WTC11 (cell line): ENCODE data around the gene AKR1E2.

Experiments used
- CREM ChIP-seq: sonication (generic); formaldehyde crosslinking; IDR thresholded peaks from 2 replicates; pipeline ENCODE4 v1.8.1; 2022; ENCODE audit warnings: mild to moderate bottlenecking, missing genetic modification reagents, moderate library complexity
- CTCF ChIP-seq: fragments of 200-600 bp; IDR thresholded peaks from 2 replicates; pipeline ENCODE4 v1.8.0; 2022; ENCODE audit warnings: antibody characterized with exemption
- ESRRA ChIP-seq: sonication (generic); formaldehyde crosslinking; IDR thresholded peaks from 2 replicates; pipeline ENCODE4 v1.8.1; 2022; ENCODE audit warnings: mild to moderate bottlenecking, missing genetic modification reagents, borderline replicate concordance
- FOXP4 ChIP-seq: sonication (generic); formaldehyde crosslinking; IDR thresholded peaks from 2 replicates; pipeline ENCODE4 v1.8.0; 2022; ENCODE audit warnings: mild to moderate bottlenecking, missing genetic modification reagents
- JUN ChIP-seq: sonication (generic); formaldehyde crosslinking; IDR thresholded peaks from 2 replicates; pipeline ENCODE4 v1.8.0; 2023; ENCODE audit warnings: mild to moderate bottlenecking, missing genetic modification reagents
- MXD4 ChIP-seq: fragments of 250-450 bp; sonication (Bioruptor Pico); IDR thresholded peaks from 2 replicates; pipeline ENCODE4 v1.8.0; 2021; ENCODE audit warnings: mild to moderate bottlenecking, moderate library complexity, borderline replicate concordance
- TCF7 ChIP-seq: sonication (generic); formaldehyde crosslinking; IDR thresholded peaks from 2 replicates; pipeline ENCODE4 v1.8.0; 2022; ENCODE audit warnings: mild to moderate bottlenecking, low read depth, missing genetic modification reagents, moderate library complexity
- TEAD4 ChIP-seq: sonication (generic); formaldehyde crosslinking; IDR thresholded peaks from 2 replicates; pipeline ENCODE4 v1.8.0; 2022; ENCODE audit warnings: mild to moderate bottlenecking, missing genetic modification reagents
- ZNF138 ChIP-seq: sonication (generic); formaldehyde crosslinking; conservative IDR thresholded peaks from 2 replicates; pipeline ENCODE4 v1.8.1; 2022; ENCODE audit warnings: mild to moderate bottlenecking, moderate library complexity, missing genetic modification reagents
- ZNF219 ChIP-seq: sonication (generic); formaldehyde crosslinking; IDR thresholded peaks from 2 replicates; pipeline ENCODE4 v1.8.0; 2023; ENCODE audit warnings: missing genetic modification reagents, mild to moderate bottlenecking, borderline replicate concordance
- ZNF263 ChIP-seq: sonication (generic); formaldehyde crosslinking; IDR thresholded peaks from 2 replicates; pipeline ENCODE4 v1.8.1; 2022; ENCODE audit warnings: low read depth, mild to moderate bottlenecking, moderate library complexity, missing genetic modification reagents
- TF ChIP-seq, protein P1 (sequence below): sonication (generic); formaldehyde crosslinking; IDR thresholded peaks from 2 replicates; pipeline ENCODE4 v1.8.1; 2023; ENCODE audit warnings: mild to moderate bottlenecking, moderate library complexity, missing genetic modification reagents

DNA sequence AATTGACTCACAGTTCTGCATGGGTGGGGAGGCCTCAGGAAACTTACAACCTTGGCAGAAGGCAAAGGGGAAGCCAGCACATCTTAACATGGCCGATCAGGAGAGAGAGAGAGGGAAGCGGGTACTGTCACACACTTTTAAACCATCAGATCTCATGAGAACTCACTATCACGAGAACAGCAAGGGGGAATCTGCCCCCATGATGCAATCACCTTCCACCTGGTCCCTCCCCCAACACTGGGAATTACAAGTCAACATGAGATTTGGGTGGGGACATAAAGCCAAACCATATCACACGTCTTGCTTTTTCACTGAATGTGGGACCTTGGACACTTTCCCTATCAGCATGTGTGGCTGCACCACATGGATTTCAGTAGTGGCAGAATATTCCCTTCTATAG lies 9.0 kb upstream of the AKR1E2 start:
- TF ChIP-seq CTCF (no peak), ESRRA (CRISPR knock-in tag) (no peak), ZNF138 (CRISPR knock-in tag) (no peak), JUN (no peak), TCF7 (CRISPR knock-in tag) (no peak), TEAD4 (CRISPR knock-in tag) (no peak), CREM (CRISPR knock-in tag) (no peak), FOXP4 (CRISPR knock-in tag) (no peak), ZNF219 (CRISPR knock-in tag) (no peak), ZNF263 (CRISPR knock-in tag) (no peak), MXD4 (CRISPR knock-in tag) (no peak)
- TF ChIP-seq, protein P1, sequence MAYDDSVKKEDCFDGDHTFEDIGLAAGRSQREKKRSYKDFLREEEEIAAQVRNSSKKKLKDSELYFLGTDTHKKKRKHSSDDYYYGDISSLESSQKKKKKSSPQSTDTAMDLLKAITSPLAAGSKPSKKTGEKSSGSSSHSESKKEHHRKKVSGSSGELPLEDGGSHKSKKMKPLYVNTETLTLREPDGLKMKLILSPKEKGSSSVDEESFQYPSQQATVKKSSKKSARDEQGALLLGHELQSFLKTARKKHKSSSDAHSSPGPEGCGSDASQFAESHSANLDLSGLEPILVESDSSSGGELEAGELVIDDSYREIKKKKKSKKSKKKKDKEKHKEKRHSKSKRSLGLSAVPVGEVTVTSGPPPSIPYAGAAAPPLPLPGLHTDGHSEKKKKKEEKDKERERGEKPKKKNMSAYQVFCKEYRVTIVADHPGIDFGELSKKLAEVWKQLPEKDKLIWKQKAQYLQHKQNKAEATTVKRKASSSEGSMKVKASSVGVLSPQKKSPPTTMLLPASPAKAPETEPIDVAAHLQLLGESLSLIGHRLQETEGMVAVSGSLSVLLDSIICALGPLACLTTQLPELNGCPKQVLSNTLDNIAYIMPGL (CRISPR knock-in tag): no peak
